GM19193 (cell line): ENCODE data around the gene ATP5F1A.

Experiments
- POLR2A ChIP-seq: IDR thresholded peaks from 4 replicates; pipeline ENCODE4 v1.6.1; 2011; ENCODE audit not compliant: insufficient read depth, insufficient read length; ENCODE audit errors: extremely low read depth

ATP5F1A gene

GRCh38 chr18:46055838-46056230 is 42.3 kb downstream of the ATP5F1A start:
- no peak for TF ChIP-seq POLR2A

- TF ChIP-seq POLR2A, result no peak
These were observed 42.9 kb downstream of the ATP5F1A start for GRCh38 chr18:46054956-46055837.

- TF ChIP-seq POLR2A, result no peak
These were observed 44.6 kb downstream of the ATP5F1A start for GRCh38 chr18:46053368-46054095.

GRCh38 chr18:46051731-46052461 is 46.2 kb downstream of the ATP5F1A start:
- TF ChIP-seq POLR2A, result no peak

GRCh38 chr18:46050268-46050667 is 47.8 kb downstream of the ATP5F1A start:
- TF ChIP-seq POLR2A, result no peak

- TF ChIP-seq POLR2A, result no peak
These were observed 49.5 kb downstream of the ATP5F1A start for GRCh38 chr18:46048641-46049040.

- no peak for TF ChIP-seq POLR2A
These were observed 51.4 kb downstream of the ATP5F1A start for GRCh38 chr18:46046688-46047087.

GRCh38 chr18:46046126-46046525 is 52.0 kb downstream of the ATP5F1A start:
- no peak for TF ChIP-seq POLR2A

- no peak for TF ChIP-seq POLR2A
These were observed 55.4 kb downstream of the ATP5F1A start for GRCh38 chr18:46042571-46043123.

- TF ChIP-seq POLR2A, result no peak
These were observed 57.4 kb downstream of the ATP5F1A start for GRCh38 chr18:46040747-46041104.

GRCh38 chr18:46040033-46040746 is 57.9 kb downstream of the ATP5F1A start:
- no peak for TF ChIP-seq POLR2A

GRCh38 chr18:46037512-46038305 is 60.4 kb downstream of the ATP5F1A start:
- TF ChIP-seq POLR2A, result no peak
